Endothelial cell (in vitro differentiated cells): Measurements from ENCODE around the gene TRAF3IP1. TPM values are rescaled to one million over a fixed set of nuclear protein-coding genes. Genes with fewer than 3 reads are reported as not detected.

Experiments used
- DNase-seq: peaks from one replicate; pipeline ENCODE4 v3.0.0; 2021; ENCODE audit warnings: low spot score
- H3K27ac Mint-ChIP-seq: one replicate; pipeline ENCODE4 v1.8.0; 2021; ENCODE audit warnings: mixed read lengths, inconsistent platforms; ENCODE audit not compliant: unreplicated experiment
- H3K27me3 Mint-ChIP-seq: one replicate; pipeline ENCODE4 v1.8.0; 2021; ENCODE audit warnings: mild to moderate bottlenecking, moderate library complexity, mixed read lengths, inconsistent platforms; ENCODE audit not compliant: unreplicated experiment
- H3K36me3 Mint-ChIP-seq: one replicate; pipeline ENCODE4 v1.8.0; 2021; ENCODE audit warnings: mild to moderate bottlenecking, low read depth, mixed read lengths, inconsistent platforms; ENCODE audit not compliant: unreplicated experiment
- H3K4me1 Mint-ChIP-seq: one replicate; pipeline ENCODE4 v1.8.0; 2021; ENCODE audit warnings: mild to moderate bottlenecking, mixed read lengths, inconsistent platforms; ENCODE audit not compliant: unreplicated experiment
- H3K4me3 Mint-ChIP-seq: one replicate; pipeline ENCODE4 v1.8.0; 2021; ENCODE audit warnings: mild to moderate bottlenecking, mixed read lengths, inconsistent platforms; ENCODE audit not compliant: unreplicated experiment
- H3K9me3 Mint-ChIP-seq: one replicate; pipeline ENCODE4 v1.8.0; 2021; ENCODE audit warnings: mixed read lengths, inconsistent platforms; ENCODE audit not compliant: unreplicated experiment
- total RNA-seq: library from RNA; stranded (reverse); fragmentation: NEBNext Ultra II Directional; extraction: Animal tissue kit (Norgen Biotek cat#: 25700); gene quantifications from one replicate; pipeline ENCODE4 v1.2.1, GENCODE V29; 2021; ENCODE audit not compliant: unreplicated experiment
- TF ChIP-seq, protein P1 (sequence below): fragments of 200-600 bp; sonication (generic); IDR thresholded peaks from one replicate; pipeline ENCODE4 v1.5.0; 2021; ENCODE audit warnings: antibody characterized with exemption; ENCODE audit not compliant: unreplicated experiment

Gene TRAF3IP1
- total RNA-seq, 1 donor from 2014 or later, result 17.1 TPM

DNA sequence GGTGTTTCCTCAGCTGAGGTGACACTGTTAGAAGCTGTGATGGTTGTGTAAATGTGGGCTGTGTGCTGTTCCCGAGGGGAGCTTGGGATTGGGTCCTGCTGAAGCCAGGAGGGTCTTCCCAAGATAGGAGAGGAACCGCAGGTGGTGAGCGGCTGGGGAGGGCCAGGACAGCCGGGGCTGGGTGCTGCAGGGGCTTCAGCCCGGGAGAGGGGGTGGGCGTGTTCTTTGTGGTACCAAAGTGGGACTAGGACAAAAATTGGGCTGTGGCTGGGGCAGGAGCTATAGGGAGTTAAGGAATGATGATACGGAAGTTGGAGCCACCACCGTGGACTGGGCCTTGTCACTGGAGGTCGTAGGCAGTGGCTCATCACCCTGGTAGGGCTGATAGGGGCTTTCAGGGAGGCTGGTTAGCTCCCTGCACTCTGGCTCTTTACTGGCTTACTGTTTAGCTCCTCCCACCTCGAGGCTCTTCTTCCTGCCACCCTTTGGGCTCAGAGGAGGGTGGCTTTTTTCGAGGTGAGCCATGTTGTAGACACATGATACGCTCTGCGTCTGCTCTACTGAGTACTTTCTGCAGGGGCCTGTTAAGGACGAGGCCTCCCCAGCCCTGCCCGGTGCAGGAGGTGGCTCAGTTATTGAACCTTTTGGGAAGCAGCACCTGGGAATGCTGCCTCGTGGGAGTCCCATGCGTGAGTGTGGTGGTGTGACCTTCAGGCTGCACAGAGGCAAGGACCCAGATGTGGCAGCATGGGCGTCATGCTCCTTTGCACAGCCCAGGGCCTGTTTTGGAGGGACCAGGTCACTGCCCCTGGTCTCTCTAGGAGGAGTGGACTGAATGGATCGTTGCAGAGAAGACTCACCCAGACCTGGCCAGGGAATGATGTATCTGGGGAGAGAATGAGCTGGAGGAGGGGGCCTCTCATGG lies 128.0 kb downstream of the TRAF3IP1 start:
- Mint-ChIP-seq H3K27ac (no peak overlapping the region), H3K27me3 (peaks cover 4% of the 10 kb centered on the region), H3K4me3 (no peak overlapping the region), H3K4me1 (no peaks in the 10 kb centered on the region), H3K9me3 (no peaks in the 10 kb centered on the region), H3K36me3 (peaks cover 14% of the 10 kb centered on the region)
- TF ChIP-seq, protein P1, sequence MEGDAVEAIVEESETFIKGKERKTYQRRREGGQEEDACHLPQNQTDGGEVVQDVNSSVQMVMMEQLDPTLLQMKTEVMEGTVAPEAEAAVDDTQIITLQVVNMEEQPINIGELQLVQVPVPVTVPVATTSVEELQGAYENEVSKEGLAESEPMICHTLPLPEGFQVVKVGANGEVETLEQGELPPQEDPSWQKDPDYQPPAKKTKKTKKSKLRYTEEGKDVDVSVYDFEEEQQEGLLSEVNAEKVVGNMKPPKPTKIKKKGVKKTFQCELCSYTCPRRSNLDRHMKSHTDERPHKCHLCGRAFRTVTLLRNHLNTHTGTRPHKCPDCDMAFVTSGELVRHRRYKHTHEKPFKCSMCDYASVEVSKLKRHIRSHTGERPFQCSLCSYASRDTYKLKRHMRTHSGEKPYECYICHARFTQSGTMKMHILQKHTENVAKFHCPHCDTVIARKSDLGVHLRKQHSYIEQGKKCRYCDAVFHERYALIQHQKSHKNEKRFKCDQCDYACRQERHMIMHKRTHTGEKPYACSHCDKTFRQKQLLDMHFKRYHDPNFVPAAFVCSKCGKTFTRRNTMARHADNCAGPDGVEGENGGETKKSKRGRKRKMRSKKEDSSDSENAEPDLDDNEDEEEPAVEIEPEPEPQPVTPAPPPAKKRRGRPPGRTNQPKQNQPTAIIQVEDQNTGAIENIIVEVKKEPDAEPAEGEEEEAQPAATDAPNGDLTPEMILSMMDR, result no peak
- no peak for DNase-seq

GRCh38 chr2:238449241-238449640 lies 128.9 kb downstream of the TRAF3IP1 start:
- Mint-ChIP-seq H3K9me3 (no peaks in the 10 kb centered on the region), H3K27me3 (peaks cover 4% of the 10 kb centered on the region), H3K4me1 (no peaks in the 10 kb centered on the region), H3K27ac (no peak overlapping the region), H3K4me3 (no peak overlapping the region), H3K36me3 (peaks cover 14% of the 10 kb centered on the region)
- TF ChIP-seq, protein P1, result no peak
- no peak for DNase-seq

- Mint-ChIP-seq H3K9me3 (no peaks in the 10 kb centered on the region), H3K4me3 (no peak overlapping the region), H3K27me3 (peaks cover 4% of the 10 kb centered on the region), H3K4me1 (no peaks in the 10 kb centered on the region), H3K27ac (no peak overlapping the region), H3K36me3 (peaks cover 14% of the 10 kb centered on the region)
- no peak for DNase-seq
- TF ChIP-seq, protein P1, result no peak
These were observed 129.6 kb downstream of the TRAF3IP1 start for GRCh38 chr2:238449909-238450417.

DNA sequence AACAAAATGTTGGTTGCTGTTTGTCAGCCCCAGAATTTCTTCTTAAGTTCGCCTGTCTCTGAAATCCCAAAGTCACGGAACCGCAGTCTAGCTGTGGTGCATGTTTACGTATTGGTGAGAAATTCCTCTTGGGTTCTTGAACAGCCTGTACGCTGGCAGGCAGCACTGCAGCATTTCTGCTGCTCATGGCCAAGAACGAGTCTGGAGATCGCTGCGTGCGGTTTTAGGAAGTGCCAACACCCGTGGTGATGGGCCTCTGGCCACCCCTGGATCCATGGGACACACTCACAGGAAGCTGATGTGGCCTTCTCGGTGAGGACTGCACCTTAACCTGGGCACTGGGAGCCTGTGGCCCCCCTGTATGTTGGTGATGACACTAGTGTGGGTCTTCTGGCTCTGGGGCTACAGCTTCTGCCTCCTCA lies 130.1 kb downstream of the TRAF3IP1 start:
- H3K27me3 Mint-ChIP-seq, result peaks cover 4% of the 10 kb centered on the region
- H3K4me3 Mint-ChIP-seq, result no peak overlapping the region
- H3K27ac Mint-ChIP-seq, result no peak overlapping the region
- H3K36me3 Mint-ChIP-seq, result peaks cover 17% of the 10 kb centered on the region
- no peak for DNase-seq
- no peaks in the 10 kb centered on the region for H3K9me3 Mint-ChIP-seq
- no peaks in the 10 kb centered on the region for H3K4me1 Mint-ChIP-seq
- TF ChIP-seq, protein P1, result no peak

Other genes with a start within 250 kb of the TRAF3IP1 start
- gene ESPNL, start 220.2 kb upstream of the TRAF3IP1 start, total RNA-seq, result 0.82 TPM
- gene KLHL30, start 181.8 kb upstream of the TRAF3IP1 start, total RNA-seq, result not detected
- gene ERFE, start 161.5 kb upstream of the TRAF3IP1 start, total RNA-seq, result 0.41 TPM
- gene ILKAP, start 116.8 kb upstream of the TRAF3IP1 start, total RNA-seq, result 43.0 TPM
- gene HES6, start 80.5 kb upstream of the TRAF3IP1 start, total RNA-seq, result 5.0 TPM
- gene PER2, start 31.9 kb upstream of the TRAF3IP1 start, total RNA-seq, result 5.5 TPM
- 8.5 TPM for gene ASB1, start 106.4 kb downstream of the TRAF3IP1 start, total RNA-seq